GM19193 (cell line): ENCODE results near the gene EWSR1.

Experiments used
- POLR2A ChIP-seq: IDR thresholded peaks from 4 replicates; pipeline ENCODE4 v1.6.1; 2011; ENCODE audit not compliant: insufficient read depth, insufficient read length; ENCODE audit errors: extremely low read depth

Gene EWSR1

GRCh38 chr22:29260031-29260560 lies 8.0 kb upstream of the EWSR1 start:
- TF ChIP-seq POLR2A: no peak

- TF ChIP-seq POLR2A: no peak
These were observed 7.3 kb upstream of the EWSR1 start for GRCh38 chr22:29260601-29261315.

GRCh38 chr22:29263791-29264276 lies 4.2 kb upstream of the EWSR1 start:
- TF ChIP-seq POLR2A: peak; percentile 12

- no peak for TF ChIP-seq POLR2A
These were observed 2.8 kb upstream of the EWSR1 start for GRCh38 chr22:29265305-29265704.

GRCh38 chr22:29265929-29266328 lies 2.1 kb upstream of the EWSR1 start:
- TF ChIP-seq POLR2A: no peak

- no peak for TF ChIP-seq POLR2A
These were observed 1.3 kb upstream of the EWSR1 start for GRCh38 chr22:29266564-29267461.

- TF ChIP-seq POLR2A: no peak
These were observed 608 bp upstream of the EWSR1 start for GRCh38 chr22:29267462-29267857.

GRCh38 chr22:29268511-29269229 lies 602 bp downstream of the EWSR1 start:
- no peak for TF ChIP-seq POLR2A

GRCh38 chr22:29269230-29269604 lies 1.1 kb downstream of the EWSR1 start:
- no peak for TF ChIP-seq POLR2A

GRCh38 chr22:29269731-29270474 lies 1.8 kb downstream of the EWSR1 start:
- TF ChIP-seq POLR2A: no peak

- TF ChIP-seq POLR2A: no peak
These were observed 2.6 kb downstream of the EWSR1 start for GRCh38 chr22:29270475-29271271.

GRCh38 chr22:29272624-29273023 lies 4.6 kb downstream of the EWSR1 start:
- no peak for TF ChIP-seq POLR2A

GRCh38 chr22:29275167-29275566 lies 7.1 kb downstream of the EWSR1 start:
- TF ChIP-seq POLR2A: no peak

- no peak for TF ChIP-seq POLR2A
These were observed 7.9 kb downstream of the EWSR1 start for GRCh38 chr22:29275819-29276565.

- no peak for TF ChIP-seq POLR2A
These were observed 9.9 kb downstream of the EWSR1 start for GRCh38 chr22:29277927-29278326.
